H1 (cell line): ENCODE data around the gene TBC1D9B. TPM values are rescaled to one million over a fixed set of nuclear protein-coding genes. Genes with fewer than 3 reads are reported as not detected.

ENCODE experiments used
- ASH2L ChIP-seq: fragments of 200-600, 300-600 bp; sonication (generic); IDR thresholded peaks from one replicate; pipeline ENCODE4 v1.7.1; 2017; ENCODE audit warnings: low read length
- BACH1 ChIP-seq: IDR thresholded peaks from 2 replicates; pipeline ENCODE4 v1.6.1; 2012; ENCODE audit warnings: low read length, improper control_type of control experiment
- BRCA1 ChIP-seq: IDR thresholded peaks from 2 replicates; pipeline ENCODE4 v1.6.1; 2012; ENCODE audit warnings: low read depth, low read length, improper control_type of control experiment
- CHD7 ChIP-seq: fragments of 300-600 bp; sonication (generic); IDR thresholded peaks from 2 replicates; pipeline ENCODE4 v1.7.1; 2012; ENCODE audit warnings: low read length, moderate library complexity, mild to moderate bottlenecking, inconsistent platforms; ENCODE audit not compliant: insufficient replicate concordance
- FOSL1 ChIP-seq: IDR thresholded peaks from 2 replicates; pipeline ENCODE4 v1.6.1; 2011; ENCODE audit warnings: mild to moderate bottlenecking, low read depth, low read length, moderate library complexity; ENCODE audit not compliant: insufficient read depth
- GTF2F1 ChIP-seq: IDR thresholded peaks from 2 replicates; pipeline ENCODE4 v1.6.1; 2012; ENCODE audit warnings: low read depth, low read length, improper control_type of control experiment, borderline replicate concordance
- KDM4A ChIP-seq: IDR thresholded peaks from one replicate; pipeline ENCODE4 v1.7.1; 2012; ENCODE audit warnings: low read depth, mild to moderate bottlenecking, moderate library complexity, low read length, inconsistent platforms; ENCODE audit not compliant: severe bottlenecking
- KDM5A ChIP-seq: fragments of 200-600 bp; IDR thresholded peaks from 2 replicates; pipeline ENCODE4 v1.7.1; 2012; ENCODE audit warnings: mild to moderate bottlenecking, low read length, inconsistent platforms, mixed read lengths
- MAFK ChIP-seq: IDR thresholded peaks from 2 replicates; pipeline ENCODE4 v1.6.1; 2012; ENCODE audit warnings: low read depth, mild to moderate bottlenecking, improper control_type of control experiment, low read length
- MAX ChIP-seq: IDR thresholded peaks from 2 replicates; pipeline ENCODE4 v1.6.1; 2012; ENCODE audit warnings: inconsistent platforms
- POLR2A ChIP-seq, 2 experiments: IDR thresholded peaks; 1 replicate in 1 of 2; 2 replicates in 1 of 2; pipeline ENCODE4 v1.6.1; 2011; ENCODE audit warnings: low read depth in 2 of 2, low read length in 2 of 2, mild to moderate bottlenecking in 2 of 2; ENCODE audit errors: control extremely low read depth in 1 of 2
- RFX5 ChIP-seq: IDR thresholded peaks from 2 replicates; pipeline ENCODE4 v1.6.1; 2011; ENCODE audit warnings: low read depth, low read length, improper control_type of control experiment, borderline replicate concordance
- SP4 ChIP-seq: IDR thresholded peaks from 2 replicates; pipeline ENCODE4 v1.6.1; 2012; ENCODE audit warnings: low read length, inconsistent platforms
- TBP ChIP-seq: IDR thresholded peaks from 2 replicates; pipeline ENCODE4 v1.6.1; 2011; ENCODE audit warnings: low read depth, low read length, improper control_type of control experiment
- polyA plus RNA-seq, 7 experiments: library from polyadenylated mRNA; depleted of rRNA in 3 of 7; stranded (reverse) in 5 of 7; unstranded in 2 of 7; fragments of >200 nt in 5 of 7; fragments of 200-250 nt in 2 of 7; gene quantifications; 1 replicate in 5 of 7; 2 replicates in 1 of 7; 4 replicates in 1 of 7; pipeline versions ENCODE4 v1.2.1 to v1.2.3, GENCODE V29; 2011 to 2013; ENCODE audit warnings: missing spikeins in 2 of 7, mixed read lengths in 2 of 7
- total RNA-seq: library from RNA; stranded (reverse); fragmentation: NEBNext Ultra II Directional; extraction: Animal tissue kit (Norgen Biotek cat#: 25700); gene quantifications from 2 replicates; pipeline ENCODE4 v1.2.1, GENCODE V29; 2021

The TBC1D9B gene
- total and polyA plus RNA-seq, 2 of the 8 experiments (the other 6 are each of a cell fraction or from before 2014, with no cell fraction given), result 33.6 to 57.1 TPM

GRCh38 chr5:179955630-179956029, 47.9 kb upstream of the TBC1D9B start (continued):
- TF ChIP-seq CHD7 (no peak), MAFK (no peak), KDM4A (no peak), FOSL1 (no peak), TBP (no peak), POLR2A (IDR thresholded peaks at IDR 0.05; ENCODE audit: control extremely low read depth in 1 of 2, low read depth in 2 of 2, low read length in 2 of 2) (no peak), MAX (no peak), SP4 (no peak), BACH1 (no peak), ASH2L (no peak), GTF2F1 (no peak), KDM5A (no peak), RFX5 (no peak), BRCA1 (no peak)
